CD4-positive, alpha-beta T cell treated with Interleukin-2 at 100 ng/mL for 4 hours (primary cell): ENCODE data around the gene FAM114A2.
A peak's percentile ranks its signal among the peaks of the same experiment; 100 is the strongest.
"Not testable (repeated sequence)": the region's sequence is repeated elsewhere in the genome, so short reads cannot be mapped to it uniquely, and the experiment has no call there.

Experiments
- DNase-seq: peaks from one replicate; pipeline ENCODE4 v3.0.0-alpha.2; 2020; ENCODE audit warnings: low spot score

FAM114A2 gene

DNA sequence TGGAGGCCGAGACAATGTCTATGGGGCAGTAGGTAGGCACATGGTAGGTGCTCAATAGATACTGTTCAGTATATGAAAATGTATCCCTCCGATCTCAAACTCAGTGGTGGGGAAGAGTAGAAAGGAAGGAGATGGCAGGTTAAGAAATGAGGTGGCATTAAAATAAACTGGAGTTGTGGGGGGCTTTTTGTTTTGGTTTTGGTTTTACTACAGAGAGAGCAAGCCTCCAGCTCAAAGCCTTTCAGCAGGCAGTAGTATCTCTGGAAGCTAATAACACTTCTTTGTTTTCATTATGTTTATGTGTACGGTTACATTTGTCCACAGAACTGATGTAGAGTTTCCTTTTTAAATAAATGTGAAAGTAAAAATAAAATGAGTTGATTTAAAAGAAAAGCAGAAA lies 8.6 kb upstream of the FAM114A2 start:
- DNase-seq = no peak

DNA sequence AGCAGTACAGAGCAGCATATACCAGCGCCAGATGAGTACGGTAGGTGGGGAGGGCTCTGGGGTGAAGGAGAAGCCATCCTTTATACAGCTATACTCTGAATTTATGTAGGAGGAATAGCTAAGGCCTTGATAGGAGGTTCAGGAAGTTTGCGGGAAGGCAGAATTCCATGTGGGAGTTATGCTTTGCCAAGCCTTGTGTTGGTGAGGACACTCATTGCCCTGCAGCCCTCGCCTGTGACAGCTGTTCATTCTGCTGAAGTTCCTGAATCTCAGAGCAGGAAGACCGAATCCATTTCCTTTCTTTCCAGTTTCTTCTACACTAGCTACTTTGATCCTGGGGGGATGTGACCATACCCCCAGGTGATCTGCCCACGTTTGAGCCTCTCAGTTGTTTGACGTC lies 7.8 kb upstream of the FAM114A2 start:
- no peak for DNase-seq

DNA sequence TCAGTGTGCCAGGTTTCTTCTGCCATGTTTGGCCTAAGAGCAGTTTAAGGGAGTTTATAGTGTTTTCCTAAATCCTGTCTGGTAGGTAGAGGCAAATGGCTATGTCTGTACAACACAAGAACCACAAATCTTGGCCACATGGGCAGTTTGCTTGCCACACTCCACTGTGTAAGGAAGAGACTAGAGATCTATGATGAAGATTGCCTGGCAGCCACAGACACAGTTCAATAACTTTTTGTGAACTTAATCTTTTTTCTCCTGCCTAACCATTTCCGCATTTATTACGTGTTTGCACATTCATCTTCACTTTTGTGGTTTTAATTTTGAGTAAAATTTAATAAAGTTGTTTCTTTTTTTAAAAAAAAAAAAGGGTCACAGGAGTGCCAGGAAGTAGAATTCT lies 5.9 kb upstream of the FAM114A2 start:
- no peak for DNase-seq

DNA sequence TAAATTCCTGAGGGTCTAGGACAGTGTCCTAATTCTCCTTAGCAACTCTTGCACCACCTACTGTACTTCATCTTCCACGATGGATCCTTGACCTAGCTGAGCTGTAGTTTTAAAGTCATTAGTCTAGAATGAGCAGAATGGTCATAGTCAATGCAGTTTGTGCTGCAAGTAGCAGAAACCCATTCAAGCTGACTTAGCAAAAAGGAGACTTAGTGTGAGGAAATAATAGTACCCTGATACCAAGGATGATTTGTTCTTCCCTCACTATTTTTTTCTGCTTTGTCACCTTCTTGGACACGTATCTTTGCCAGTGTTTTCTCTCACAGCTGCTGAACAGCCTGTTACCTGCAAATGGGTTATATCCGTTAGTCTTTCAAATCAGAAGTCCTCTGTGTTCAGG lies 5.4 kb upstream of the FAM114A2 start:
- DNase-seq = no peak

DNA sequence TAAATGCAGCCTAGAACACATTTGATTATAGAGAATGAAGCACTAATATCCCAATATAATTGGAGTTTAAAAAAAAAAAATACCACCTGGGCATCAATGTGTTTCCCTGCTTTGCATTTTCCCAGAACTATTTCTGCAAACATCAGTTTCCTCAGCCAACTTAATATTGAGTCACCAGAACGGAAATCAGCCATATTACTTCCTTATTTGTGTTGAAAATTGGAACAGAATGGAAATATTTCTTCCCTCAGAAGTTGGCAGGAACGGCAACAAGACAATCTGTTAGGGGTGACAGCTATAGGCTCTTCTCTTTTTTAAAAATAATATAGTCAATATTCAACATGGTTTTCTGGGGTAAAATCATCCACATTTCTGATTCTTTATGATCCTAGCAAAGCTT lies 4.1 kb upstream of the FAM114A2 start:
- no peak for DNase-seq

DNA sequence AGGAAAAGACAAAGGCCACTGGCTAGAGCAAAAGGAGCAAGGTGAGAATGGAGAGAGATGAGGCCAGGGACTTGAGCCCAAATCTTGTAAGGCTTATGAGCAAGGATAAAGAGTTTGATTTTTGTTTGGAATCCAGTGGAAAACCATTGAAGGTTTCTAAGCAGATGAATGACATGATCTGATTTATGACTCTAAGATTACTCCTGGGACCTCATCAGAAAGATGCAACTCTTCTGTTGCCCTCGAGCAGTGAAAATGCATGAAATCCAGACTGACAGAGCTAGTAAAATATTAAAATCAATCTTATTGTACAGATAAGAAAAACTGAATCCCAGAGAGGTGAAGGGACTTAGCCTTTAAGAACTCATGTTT lies 734 bp upstream of the FAM114A2 start:
- DNase-seq = no peak

DNA sequence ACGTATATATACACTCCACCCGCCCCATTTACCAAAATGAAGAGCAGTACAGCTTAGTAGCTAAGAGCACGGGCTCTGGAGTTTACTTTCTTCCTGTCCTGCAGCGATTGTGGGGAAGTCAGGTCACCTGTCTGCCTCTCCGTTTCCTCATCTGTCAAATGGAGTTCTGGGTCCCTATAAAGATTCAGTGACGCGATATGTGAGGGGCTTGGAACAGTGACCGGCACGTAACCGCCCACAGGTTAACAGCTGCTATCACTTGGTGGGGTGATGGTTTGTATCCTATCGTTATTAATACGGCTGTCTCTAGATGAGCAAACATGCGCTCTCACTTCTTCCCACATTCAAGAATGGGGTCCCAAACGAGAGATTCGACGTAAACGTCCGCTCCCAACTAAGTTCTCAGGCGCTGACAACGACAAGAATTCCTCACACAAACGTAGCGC lies 426 bp downstream of the FAM114A2 start:
- peak; percentile 31 for DNase-seq

DNA sequence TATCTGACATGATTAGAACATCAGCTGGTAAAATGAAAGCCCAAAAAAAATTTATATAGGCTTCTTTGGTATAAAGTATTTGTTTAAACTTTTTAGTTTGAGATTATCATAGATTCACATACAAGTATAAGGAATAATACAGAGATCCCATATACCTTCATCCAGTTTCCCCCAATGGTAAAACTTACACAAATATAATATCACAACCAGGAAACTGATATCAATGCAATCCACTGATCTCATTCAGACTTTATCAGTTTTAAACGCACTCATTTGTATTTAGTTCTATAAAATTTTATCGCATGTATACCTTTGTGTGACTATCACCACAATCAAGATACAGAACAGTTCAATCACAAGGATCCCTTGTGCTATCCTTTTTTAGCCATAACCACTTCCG lies 3.8 kb downstream of the FAM114A2 start:
- DNase-seq = no peak

DNA sequence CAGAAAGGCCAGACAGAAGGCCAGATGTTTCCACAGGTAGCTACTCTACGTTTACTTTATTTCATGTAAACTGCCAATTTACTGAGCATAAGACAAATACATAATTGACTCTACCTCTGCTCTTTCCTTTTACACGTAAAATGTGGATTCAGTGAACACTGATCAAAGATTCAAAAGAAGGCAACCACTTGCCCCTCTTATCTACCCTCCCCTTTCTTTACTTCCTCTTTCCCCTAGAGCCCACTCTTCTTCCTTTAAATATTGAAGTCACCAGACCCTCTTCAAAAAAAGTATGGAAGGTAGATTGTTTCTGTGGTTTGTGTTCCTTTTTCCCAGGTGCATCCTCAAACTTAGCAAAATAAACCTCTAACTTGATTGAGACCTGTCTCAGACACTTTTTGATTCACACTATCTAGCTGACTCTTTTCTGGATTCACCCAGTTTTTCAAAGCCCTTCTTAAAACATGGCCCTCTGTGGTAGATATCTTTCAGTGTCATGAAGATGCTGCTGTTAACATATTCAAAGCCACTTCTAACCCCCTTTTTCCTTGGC lies 6.7 kb downstream of the FAM114A2 start:
- DNase-seq = no peak

DNA sequence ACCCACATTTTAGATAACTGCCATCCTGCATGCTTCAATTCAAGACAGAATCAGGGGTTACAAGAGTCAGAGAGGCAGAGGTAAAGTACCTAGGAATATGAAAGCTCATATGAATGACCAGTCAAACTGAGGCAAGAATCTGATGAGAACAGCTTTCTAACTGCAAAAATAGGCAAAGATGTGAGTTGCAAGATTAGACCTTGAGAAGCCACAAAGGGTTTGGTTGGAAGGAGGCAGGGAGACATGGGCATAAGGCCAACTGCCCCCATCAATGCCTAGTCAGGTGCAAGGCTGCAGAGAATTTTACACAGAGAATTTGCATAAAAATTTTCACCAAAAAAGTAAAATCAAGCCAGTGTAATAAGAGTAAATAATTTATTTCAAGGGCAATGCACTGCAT lies 12.8 kb downstream of the FAM114A2 start:
- DNase-seq = no peak

DNA sequence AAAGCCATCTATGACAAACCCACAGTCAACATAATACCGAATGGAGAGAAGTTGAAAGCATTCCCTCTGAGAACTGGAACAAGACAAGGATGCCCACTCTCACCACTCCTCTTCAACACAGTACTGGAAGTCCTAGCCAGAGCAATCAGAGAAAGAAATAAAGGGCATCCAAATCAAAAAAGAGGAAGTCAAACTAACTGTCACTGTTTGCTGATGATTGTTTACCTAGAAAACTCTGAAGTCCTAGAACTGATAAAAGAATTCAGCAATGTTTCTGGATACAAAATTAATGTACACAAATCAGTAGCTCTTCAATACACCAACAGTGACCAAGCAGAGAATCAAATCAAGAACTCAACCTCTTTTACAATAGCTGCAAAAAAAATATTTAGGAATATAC lies 19.8 kb downstream of the FAM114A2 start:
- not testable (repeated sequence) for DNase-seq

DNA sequence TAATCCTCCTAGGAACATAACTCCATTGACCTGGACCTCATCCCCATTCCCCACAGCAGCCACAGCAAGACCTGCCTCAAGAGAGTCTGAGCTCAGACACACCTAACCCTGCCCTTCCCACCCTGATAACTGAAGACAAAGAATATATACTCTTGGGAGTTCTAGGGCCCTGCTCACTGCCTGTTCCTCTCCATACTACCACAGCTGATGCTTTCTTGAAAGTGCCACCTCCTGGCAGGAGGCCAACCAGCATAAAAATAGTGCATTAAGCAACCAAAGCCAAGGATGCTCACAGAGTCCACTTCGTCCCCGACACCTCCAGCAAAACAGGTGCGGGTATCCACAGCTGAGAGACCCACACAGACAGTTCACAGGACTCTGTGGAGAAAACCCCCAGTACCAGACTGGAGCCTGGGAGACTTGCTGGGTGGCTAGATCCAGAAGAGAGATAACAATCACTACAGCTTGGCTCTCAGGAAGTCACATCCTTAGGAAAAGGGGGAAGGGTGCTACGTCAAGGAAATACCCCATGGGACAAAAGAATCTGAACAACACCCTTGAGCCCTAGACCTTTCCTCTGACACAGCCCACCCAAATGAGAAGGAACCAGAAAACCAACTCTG lies 23.5 kb downstream of the FAM114A2 start:
- no peak for DNase-seq

DNA sequence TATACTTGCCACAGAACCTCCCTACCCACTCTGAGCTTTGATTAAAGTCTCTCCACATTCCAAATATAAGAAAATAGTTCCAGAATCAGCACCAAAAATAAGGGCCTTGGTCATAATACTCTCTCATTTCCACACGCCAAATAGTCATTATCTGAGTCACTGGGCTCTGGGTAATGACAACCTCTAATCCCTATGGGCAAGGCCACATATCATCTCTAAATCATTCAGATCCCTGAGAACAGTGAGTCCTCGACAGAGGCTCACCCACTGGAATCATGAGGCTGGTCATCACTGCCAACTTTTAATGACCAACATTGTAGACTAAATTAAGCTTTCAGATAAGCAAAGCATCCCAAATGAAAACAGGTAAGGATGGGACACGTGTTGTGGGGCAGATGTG lies 28.1 kb downstream of the FAM114A2 start:
- DNase-seq = no peak

DNA sequence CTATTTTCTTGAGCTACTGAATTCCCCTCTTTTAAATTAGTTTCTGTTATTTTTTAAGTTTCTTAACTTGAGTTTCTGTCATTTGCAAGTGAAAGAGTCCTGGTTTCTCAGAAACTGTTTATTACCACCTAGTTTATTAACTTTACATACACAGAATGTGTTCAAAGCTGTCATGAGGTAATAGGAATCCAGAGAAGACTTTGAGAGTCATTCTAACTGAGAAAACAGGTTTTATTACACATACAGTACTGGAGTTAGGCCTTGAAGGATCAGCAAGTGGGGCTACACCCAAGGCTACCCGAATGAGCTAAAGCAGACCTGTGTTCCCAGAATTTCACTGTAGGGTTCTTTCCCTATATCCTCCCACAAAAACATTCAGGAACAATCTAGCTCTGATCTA lies 33.1 kb downstream of the FAM114A2 start:
- DNase-seq = no peak

DNA sequence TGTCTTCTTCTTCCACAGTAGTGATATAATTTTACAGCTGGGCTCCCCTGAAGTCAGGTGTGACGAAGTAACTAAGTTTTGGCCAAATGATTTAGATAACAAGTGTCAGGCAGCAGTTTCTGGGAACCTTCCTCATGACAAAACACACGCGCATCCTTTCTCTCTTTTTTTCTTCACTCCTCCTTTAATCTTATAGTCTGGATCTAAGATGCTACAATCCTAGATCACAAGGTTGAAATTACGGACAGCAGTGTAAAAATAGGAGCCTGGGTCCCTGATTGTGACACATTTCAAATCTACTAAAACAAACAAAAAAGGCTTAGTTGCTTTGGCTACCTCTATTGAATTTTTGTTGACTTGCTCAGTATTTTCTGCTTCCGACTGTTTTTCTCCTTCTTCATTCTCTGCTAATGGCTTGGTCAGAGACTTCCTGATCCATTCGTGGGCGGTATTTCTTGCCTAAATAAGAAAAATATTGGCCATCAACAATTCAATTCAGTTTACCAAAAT lies 36.1 kb downstream of the FAM114A2 start:
- no peak for DNase-seq

DNA sequence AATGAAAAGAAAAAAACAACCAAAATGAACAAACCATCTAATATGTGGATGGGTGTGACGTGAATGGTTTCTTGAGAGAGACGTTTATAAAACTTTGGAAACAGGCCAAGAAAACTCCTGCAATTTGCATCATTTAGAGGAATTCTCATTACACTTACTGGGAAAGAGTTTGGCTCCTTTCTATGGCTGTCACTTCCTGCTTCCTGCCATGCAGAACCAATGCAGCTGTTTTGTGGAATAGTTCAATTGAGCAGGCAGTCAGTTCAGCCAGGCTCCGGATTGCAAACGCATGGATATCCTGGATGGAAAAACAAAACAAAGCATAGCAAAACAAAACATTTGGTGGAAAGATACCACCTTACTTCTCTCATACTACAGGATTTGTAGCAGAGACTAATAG lies 36.6 kb downstream of the FAM114A2 start:
- no peak for DNase-seq

DNA sequence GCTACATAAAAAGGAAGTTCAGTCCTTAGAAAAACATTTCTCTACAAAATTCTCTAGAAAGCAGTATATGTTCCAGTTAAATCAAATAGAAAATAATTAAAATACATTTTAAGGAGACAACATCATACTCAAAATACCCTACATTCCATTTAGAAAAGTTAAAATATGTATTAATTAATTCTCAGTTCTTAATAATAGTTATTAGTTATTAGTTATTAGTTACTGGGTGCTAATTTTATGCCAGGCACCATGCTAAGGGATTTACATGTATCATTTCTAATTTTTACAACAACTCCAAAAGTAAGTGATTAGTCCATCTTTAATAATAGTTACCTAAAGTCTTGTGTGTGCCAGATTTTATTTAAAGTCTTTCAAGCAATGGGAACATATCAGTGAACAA lies 38.0 kb downstream of the FAM114A2 start:
- DNase-seq = no peak

DNA sequence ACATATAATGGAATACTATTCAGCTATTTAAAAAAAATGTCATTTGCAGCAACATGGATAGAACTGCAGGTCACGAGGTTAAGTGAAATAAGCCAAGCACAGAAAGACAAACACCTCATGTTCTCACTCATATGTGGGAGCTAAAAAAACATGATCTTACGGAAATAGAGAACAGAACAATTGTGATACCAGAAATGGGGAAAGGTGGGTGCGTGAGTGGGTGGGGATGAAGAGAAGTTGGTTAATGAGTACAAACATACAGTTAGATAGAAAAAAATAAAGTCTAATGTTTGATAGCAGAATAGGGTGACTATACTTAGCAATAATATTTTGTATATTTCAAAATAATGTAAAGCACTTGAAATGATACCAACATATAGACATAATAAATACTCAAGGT lies 38.7 kb downstream of the FAM114A2 start:
- no peak for DNase-seq

DNA sequence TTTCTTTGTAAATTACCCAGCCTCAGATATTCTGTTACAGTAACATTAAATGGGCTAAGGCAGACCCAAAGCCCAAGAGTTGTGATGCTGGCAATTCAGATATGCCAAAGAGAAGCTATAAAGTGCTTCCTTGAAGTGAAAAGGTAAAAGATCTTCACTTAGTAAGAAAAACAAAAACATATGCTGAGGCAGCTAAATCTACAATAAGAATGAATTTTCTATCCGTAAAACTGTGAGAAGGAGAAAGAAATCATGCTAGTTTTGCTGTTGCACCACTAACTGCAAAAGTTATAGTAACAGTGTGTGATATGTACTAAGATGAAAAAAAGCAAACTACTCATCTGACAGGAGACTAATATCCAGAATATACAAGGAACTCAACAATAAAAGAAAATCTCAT lies 39.9 kb downstream of the FAM114A2 start:
- no peak for DNase-seq

DNA sequence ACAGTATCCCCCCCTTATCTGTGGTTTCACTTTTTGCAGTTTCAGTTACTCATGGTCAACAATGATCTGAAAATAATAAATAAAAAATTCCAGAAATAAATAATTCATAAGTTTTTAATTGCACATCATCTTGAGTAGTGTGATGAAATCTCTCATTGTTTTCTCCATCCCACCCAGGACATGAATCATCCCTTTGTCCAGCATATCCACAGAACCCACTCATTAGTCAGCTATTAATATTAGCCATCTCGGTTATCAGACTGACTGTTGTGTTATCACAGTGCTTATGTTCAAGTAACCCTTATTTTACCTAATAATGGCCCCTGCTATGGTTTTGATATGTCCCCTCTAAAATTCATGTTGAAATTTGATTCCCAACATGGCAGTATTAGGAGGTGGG lies 40.7 kb downstream of the FAM114A2 start:
- DNase-seq = no peak

DNA sequence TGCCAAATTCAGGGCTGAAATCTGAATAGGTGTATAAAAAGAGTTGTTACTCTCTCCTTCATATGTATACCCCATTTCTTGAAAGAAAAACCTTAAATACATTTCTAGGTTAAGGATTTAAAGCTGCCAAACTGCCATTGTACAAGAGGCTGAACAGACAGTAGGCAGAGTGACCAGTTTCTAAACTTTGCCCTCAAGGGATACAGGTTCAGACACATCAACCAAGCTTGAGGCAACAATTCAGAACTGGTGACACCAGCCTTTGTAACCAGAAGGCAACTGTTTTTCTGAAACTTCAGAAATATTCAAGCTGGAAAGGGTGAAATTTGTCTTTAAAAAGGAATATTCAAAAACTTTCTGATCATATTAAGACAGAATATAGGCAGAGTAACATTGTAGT lies 47.5 kb downstream of the FAM114A2 start:
- no peak for DNase-seq

DNA sequence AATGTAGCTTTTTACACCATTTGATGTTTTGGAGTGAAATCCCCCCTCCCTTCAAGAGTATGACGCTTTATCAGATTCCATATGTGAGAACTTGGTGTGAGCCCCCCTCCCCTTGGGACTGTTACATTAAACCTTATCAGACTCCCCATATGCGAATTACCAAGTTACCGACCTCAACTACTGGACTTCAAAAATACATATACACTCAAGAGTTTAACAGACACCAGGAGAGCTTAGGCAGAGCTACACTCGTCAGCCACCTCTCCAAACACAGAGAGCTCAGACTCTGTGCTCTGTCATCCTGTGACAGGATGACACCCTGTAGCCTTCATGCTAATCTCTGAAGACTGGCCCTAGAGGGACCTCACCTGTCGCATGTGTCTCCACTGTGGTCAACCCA lies 50.2 kb downstream of the FAM114A2 start:
- DNase-seq = no peak

DNA sequence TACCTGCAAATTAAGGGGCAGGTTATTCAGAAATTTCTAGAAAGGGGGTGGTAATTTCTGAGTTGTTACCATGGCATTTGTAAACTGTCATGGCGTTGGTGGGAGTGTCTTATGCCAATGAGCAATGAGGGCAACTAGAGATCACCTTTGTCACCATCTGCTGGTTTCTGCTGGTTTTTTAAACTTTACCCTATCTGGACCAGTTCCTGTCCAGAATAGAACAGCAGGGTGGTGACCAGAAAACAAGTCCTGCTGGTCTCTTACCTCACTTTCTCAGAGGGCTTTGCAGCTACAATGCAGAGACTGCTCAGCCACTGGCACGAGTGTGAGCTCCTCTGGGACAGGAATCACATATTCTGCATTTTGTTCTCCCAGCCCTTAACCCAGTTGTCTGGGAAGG lies 51.4 kb downstream of the FAM114A2 start:
- DNase-seq = no peak

DNA sequence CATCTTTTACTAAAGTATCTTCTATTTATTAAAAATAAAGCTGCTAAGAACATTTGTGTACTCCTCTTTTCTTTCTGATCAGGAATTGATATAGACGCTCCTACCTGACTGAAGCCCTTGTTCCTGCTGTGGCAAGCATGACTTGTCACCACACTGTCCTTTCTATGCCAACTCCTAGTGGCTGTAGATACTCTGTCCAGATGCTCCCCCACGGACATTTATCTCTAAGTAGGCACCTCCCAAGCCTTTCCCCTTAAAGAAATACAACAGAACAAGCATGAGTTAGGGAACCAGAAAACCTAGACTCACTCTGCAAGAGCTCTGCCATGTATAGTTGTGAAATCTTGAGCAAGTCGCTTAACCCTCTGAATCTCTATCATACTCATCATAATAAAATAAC lies 53.2 kb downstream of the FAM114A2 start:
- DNase-seq = no peak
